ENCODE data around the gene TIMM8B. TPM values are rescaled to one million over a fixed set of nuclear protein-coding genes. Genes with fewer than 3 reads are reported as not detected.

The TIMM8B gene
- total and polyA plus RNA-seq, 9 of the 15 experiments (the other 6 are each of a cell fraction or from before 2014, with no cell fraction given) = 95.8 to 338 (median 145) TPM

GRCh38 chr11:112085822-112086421 is 634 bp downstream of the TIMM8B start (continued):
- TF ChIP-seq IFI16 (CRISPR knock-in tag; IDR thresholded peaks at IDR 0.05) (no peak), BRD9 (IDR thresholded peaks at IDR 0.05; ENCODE audit: low read depth, partially characterized antibody) (no peak), CCNT2 (IDR thresholded peaks at IDR 0.05; ENCODE audit: borderline replicate concordance, extremely low read depth, insufficient read length, low read depth, low read length) (no peak), MGA (IDR thresholded peaks at IDR 0.05) (peak; percentile 83), NFIX (CRISPR knock-in tag; IDR thresholded peaks at IDR 0.05; ENCODE audit: low read depth) (no peak), CREB3L1 (IDR thresholded peaks at IDR 0.05; ENCODE audit: borderline replicate concordance, low read depth) (no peak), PML (IDR thresholded peaks at IDR 0.05; ENCODE audit: low read length) (no peak), HNRNPK (IDR thresholded peaks at IDR 0.05; ENCODE audit: low read depth, low read length, poor library complexity, severe bottlenecking) (no peak), CBX8 (IDR thresholded peaks at IDR 0.05; ENCODE audit: borderline replicate concordance, extremely low read depth, low read depth, low read length, poor library complexity, severe bottlenecking) (no peak), NFRKB (IDR thresholded peaks at IDR 0.05; ENCODE audit: low read depth) (no peak), ZNF224 (CRISPR knock-in tag; IDR thresholded peaks at IDR 0.05) (no peak), RBM34 (IDR thresholded peaks at IDR 0.05; ENCODE audit: borderline replicate concordance, insufficient read depth, low read length) (no peak)
- TF ChIP-seq, protein P1, sequence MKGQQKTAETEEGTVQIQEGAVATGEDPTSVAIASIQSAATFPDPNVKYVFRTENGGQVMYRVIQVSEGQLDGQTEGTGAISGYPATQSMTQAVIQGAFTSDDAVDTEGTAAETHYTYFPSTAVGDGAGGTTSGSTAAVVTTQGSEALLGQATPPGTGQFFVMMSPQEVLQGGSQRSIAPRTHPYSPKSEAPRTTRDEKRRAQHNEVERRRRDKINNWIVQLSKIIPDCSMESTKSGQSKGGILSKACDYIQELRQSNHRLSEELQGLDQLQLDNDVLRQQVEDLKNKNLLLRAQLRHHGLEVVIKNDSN (CRISPR knock-in tag; IDR thresholded peaks at IDR 0.05) = peak; percentile 88
